Measurements from ENCODE around the gene PRTFDC1.
"Not testable (repeated sequence)": the region's sequence is repeated elsewhere in the genome, so short reads cannot be mapped to it uniquely, and the experiment has no call there.

Gene PRTFDC1

DNA sequence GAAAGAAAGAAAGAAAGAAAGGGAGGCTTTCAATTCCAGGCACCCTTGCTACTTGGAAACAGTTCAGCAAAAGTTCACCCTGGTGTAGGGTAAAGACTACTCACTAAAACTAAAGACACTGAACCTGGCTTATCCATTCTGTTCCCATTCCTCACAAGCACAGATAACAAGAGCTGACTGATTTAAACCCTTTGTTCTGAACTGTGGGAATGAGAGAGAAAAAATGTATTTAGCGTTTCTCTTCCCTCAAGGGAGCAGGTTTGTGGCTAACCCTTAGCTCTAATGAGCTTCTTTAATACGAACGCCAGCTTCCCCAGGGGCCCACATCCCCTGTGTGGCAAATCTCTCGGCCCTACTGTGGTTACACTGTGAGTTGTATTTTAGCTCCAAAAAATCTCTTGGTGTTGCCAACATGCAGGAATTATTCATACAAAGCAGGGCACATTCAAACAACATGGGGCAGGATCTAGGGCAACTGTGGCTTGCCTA is 23.3 kb downstream of the PRTFDC1 start:
- no peak for DNase-seq

GRCh38 chr10:24928163-24928562 is 24.2 kb downstream of the PRTFDC1 start:
- DNase-seq, result no peak

DNA sequence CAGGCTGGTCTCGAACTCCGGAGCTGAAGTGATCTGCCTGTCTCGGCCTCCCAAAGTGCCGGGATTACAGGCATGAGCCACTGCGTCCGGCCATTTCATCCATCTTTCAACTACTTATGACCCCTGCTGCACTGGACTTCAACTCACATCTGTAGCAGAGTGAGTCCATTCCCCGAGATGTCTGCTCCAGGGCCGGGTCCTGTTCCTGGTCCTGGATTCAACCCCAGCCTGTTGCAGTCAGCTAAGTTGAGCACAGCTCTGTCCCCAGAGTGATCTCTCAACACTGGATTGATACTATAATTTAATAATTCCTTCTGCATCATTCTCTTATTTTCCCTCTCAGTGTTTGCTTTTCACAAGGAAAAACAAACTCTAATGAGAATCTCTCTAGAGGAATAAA is 25.8 kb downstream of the PRTFDC1 start:
- no peak for DNase-seq

DNA sequence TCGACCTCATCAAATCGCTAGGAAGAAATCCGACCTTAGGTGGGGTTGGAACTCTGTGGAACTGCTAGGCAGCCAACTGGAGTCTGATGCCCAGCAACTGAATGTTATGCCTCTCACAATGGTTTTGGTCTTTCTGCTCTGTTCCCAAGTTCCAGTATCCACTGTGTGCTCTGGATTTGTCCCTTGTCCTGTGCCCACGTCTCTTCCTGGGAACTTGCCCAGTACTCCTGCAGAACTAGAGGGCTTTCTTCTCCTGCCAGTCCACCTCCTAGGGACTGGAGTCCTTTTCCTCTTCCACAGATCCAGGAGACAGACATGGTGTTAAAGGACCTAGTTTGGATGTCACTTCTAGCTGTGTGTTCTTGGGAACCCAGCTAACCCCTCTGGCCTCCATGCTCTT is 26.6 kb downstream of the PRTFDC1 start:
- no peak for DNase-seq

DNA sequence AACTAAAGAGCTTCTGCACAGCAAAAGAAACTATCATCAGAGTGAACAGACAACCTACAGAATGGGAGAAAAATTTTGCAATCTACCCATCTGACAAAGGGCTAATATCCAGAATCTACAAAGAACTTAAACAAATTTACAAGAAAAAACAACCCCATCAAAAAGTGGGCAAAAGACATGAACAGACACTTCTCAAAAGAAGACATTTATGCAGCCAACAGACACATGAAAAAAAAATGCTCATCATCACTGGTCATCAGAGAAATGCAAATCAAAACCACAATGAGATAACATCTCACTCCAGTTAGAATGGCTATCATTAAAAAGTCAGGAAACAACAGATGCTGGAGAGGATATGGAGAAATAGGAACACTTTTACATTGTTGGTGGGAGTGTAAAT is 27.9 kb downstream of the PRTFDC1 start:
- DNase-seq, result not testable (repeated sequence)

GRCh38 chr10:24922222-24922868 is 30.1 kb downstream of the PRTFDC1 start:
- DNase-seq, result not testable (repeated sequence)

DNA sequence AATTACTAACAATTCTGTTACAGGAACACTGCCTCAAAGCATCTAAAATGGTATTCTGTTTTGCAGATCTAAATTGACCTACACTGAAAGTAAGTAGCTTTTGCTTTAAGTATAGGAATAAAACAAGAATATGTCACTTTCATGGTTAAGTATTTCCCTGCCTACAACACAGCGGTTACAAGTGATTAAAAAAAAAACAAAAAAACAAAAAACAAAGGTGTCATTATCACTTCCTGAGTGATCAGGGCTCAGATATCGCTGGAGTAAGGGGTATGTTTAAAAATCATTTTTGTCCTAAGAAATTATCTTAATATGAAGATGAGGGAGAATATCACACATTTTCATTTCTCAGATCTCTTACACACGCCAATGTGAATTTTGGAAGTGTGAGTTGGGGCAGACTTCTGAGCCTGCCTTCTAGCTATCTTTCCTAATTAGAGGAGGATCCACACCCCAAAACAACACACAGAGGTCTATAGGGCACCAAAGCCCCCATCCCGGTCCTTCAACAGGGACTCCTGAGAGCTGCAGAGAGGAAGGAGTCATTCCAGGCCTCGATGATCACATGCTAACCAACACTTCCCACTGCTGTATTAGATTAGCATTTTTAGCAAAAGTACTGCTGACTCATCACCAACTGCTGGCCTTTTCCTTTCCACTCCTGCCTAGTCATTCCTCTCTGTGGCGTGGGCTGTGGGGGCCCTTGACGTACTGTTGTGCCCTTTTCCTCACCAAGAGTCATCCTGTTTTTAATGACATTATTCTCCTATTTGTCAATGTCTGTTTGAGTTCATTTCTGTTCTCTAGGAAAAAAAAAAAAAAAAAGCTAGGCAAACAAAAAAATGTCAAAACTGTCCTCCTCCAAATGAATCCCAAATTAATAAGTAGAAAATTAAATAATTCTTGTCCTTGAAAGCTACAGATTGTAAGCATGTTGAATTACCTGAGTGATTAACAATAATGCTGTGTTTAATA is 31.2 kb downstream of the PRTFDC1 start:
- DNase-seq, result no peak

- not testable (repeated sequence) for DNase-seq
Measured at GRCh38 chr10:24920192-24920591, 32.2 kb downstream of the PRTFDC1 start.

DNA sequence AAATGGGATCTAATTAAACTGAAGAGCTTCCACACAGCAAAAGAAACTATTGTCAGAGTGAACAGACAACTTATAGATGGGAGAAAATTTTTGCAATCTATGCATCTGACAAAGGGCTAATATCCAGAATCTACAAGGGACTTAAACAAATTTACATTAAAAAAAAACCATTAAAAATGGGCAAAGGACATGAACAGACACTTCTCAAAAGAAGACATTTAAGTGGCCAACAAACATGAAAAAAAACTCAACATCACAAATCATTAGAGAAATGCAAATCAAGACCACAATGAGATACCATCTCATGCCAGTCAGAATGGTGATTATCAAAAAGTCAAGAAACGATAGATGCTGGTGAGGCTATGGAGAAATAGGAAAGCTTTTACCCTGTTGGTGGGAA is 32.8 kb downstream of the PRTFDC1 start:
- DNase-seq, result not testable (repeated sequence)

DNA sequence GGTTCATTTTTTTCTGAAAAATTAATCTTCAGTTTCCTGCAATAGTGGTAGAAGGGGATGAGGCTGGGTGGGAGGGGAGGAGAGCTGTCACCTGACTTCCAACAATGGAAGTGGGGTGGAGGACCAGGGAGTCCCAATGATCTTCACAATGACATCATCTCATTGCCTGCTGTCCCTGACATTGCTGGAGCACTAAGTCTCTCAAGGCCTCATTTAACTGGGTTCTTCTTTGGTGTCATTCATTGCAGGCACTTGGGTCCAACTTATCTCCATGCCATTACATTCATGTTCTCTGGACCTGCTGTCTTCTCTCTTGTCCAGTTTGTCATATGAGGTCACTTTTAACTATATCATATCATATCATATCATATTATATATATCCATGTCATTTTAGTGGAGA is 34.4 kb downstream of the PRTFDC1 start:
- no peak for DNase-seq

DNA sequence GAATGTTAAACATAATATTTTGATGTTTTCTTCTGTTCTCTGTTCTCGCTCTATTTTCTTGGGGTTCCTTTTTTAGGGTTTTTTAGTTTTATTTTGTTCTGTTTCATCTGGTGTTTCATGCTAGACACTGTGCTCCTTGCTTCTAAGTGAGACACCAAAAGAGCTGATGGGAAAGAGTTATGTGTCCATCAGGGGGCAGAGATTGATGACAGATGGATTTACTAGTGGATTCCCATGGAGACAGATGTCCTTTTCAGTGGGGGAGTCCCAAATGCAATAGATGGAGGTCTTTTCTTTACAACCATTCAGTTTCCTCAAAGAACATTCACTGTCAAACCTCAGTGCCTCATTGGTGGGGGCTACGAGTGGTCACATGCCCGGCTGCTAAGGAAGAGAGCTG is 34.9 kb downstream of the PRTFDC1 start:
- no peak for DNase-seq

- no peak for DNase-seq
Measured at GRCh38 chr10:24916365-24916764, 36.0 kb downstream of the PRTFDC1 start.

- DNase-seq, result no peak
Measured at GRCh38 chr10:24915304-24915703, 37.1 kb downstream of the PRTFDC1 start.

GRCh38 chr10:24914148-24914547 is 38.3 kb downstream of the PRTFDC1 start:
- no peak for DNase-seq

- no peak for DNase-seq
Measured at GRCh38 chr10:24912215-24912614, 40.2 kb downstream of the PRTFDC1 start.

DNA sequence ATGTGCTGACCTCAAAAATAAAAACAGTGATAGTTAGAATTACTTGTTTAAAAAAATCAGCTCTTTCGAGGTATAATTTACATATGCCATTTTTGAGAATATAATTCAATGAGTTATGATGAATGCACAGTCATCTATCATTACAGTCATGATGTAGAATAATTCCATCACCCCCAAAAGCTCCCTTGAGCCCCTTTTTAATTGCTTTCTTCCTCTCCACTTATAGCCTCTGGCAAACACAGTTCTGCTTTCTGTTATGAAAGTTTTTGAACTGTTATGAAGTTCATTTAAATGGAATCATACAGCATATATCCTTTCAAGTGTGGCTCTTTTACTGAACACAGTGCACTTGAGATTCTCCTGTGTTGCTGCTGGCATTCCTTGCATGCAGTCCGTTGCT is 41.4 kb downstream of the PRTFDC1 start:
- DNase-seq, result no peak

DNA sequence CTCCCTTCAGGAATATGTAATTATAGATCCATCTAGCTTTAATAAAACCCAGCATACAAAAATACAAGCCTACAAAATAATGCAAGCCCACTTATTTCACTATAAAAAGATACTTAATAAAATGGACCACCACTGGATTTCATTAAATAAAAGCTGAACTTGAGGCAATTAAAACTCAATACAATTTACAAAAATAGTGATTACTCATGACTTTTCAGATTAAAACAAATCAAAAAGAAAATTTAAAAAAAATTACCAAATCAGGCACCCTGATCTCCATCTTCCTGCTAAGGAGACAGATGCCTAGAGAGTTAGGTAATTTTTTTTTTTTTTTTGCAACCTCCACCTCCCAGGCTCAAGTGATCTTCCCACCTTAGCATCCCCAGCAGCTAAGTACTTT is 41.8 kb downstream of the PRTFDC1 start:
- no peak for DNase-seq

- no peak for DNase-seq
Measured at GRCh38 chr10:24908793-24909423, 43.5 kb downstream of the PRTFDC1 start.

DNA sequence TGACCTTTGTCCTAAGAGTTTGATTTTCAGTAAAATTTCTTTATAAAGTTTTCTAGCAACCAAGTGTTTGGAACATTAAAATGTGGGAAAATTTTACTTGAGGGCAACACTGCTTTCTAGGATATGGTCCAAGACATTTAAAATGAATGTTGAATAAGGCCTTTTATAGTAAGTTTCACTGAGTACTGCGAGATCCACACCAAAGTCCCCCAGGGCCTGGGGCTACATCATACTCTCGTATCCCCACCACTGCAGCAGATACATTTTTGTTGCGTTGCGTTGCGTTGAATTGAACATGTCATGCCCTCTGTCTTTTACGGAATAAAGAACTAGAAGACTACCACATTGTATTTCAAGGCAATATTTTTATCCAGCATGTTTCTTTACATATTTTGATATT is 44.5 kb downstream of the PRTFDC1 start:
- DNase-seq, result no peak

DNA sequence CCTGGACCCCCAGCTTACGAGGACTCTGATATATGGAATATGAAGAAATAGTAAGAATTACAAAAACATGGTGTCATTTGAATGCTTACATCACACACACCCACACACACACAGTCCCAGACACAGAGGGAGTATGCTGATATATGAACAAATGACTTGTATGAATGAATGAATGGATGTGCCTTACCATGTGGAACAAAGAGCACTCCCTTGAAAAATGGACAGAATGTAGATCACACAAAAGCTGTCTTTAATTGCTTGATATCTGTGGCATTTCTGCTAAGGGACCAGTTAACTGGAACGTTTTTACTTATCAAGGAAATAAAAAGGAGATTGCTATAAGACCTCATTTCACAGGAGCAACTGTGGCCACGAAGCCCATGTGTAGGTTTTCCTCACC is 46.0 kb downstream of the PRTFDC1 start:
- DNase-seq, result no peak

DNA sequence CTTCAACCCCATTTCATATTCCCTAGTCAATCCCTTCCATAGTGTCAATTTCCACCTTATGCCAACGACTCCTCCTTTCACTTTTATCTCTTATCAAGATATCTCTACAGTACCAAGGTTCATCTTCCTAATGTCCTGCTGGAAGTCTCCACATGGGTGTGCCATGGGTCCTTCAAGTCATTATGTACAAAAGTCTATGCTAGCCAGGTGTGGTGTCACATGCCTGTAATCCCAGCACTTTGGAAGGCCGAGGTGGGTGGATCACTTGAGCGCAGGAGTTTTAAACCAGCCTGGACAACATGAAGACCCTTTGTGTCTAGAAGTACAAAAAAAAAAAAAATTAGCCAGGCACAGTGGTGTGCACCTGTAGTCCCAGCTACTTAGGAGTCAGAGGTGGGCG is 47.6 kb downstream of the PRTFDC1 start:
- no peak for DNase-seq

GRCh38 chr10:24902400-24902728 is 50.0 kb downstream of the PRTFDC1 start:
- DNase-seq, result no peak

- DNase-seq, result no peak
Measured at GRCh38 chr10:24901686-24902399, 50.6 kb downstream of the PRTFDC1 start.

Data from NCI-H774 (cell line).